Heart left ventricle (tissue), 13 donors: ENCODE data around the gene RAN.

Experiments
- POLR2A ChIP-seq, 2 donors: fragments of 450-650 bp; IDR thresholded peaks; one replicate each; pipeline ENCODE4 v1.6.1; 2017; ENCODE audit warnings: antibody characterized with exemption in 2 of 2, mild to moderate bottlenecking in 2 of 2, moderate library complexity in 2 of 2
- TF ChIP-seq, protein P1 (sequence below), 12 donors: fragments of 200-600 bp; sonication (generic) in 4 of 12; IDR thresholded peaks; one replicate each; pipeline versions ENCODE4 v1.5.0 to v1.8.0; 2018 to 2022; ENCODE audit warnings: antibody characterized with exemption in 12 of 12, mild to moderate bottlenecking in 5 of 12
- donor health status: ischemic (EF 13 %, LVEDD 7.1; RV severe dilation, severe dysfunction).
- donor health status: DM: no; HTN: yes; CAD: no.
- donor health status: DM: no; HTN: no; CAD: no.
- donor health status: ischemic (EF 25% LVEDD 6.9; RV normal size, moderate dysfunction).
- donor health status: ischemic (EF 25% LVEDD 5.7; RV mildly dilated, moderate dysfunction).
- donor health status: ischemic (EF 35%, LVEDD 5.7; RV mildly dilated, moderate dysfunction).
- donor health status: nonischemic (EF 11% LVEDD 7.7; RV severe dilation, severe dysfunction).
- donor health status: DM: yes; HTN: yes; CAD: no.
- donor health status: PGD.
- donor health status: ischemic (EF 29% LVEDD 5.4; RV normal size, mild dysfunction).
- donor health status: nonischemic (EF 23%, LVEDD 6.1; RV moderate dilation, normal function).

- TF ChIP-seq, protein P1, sequence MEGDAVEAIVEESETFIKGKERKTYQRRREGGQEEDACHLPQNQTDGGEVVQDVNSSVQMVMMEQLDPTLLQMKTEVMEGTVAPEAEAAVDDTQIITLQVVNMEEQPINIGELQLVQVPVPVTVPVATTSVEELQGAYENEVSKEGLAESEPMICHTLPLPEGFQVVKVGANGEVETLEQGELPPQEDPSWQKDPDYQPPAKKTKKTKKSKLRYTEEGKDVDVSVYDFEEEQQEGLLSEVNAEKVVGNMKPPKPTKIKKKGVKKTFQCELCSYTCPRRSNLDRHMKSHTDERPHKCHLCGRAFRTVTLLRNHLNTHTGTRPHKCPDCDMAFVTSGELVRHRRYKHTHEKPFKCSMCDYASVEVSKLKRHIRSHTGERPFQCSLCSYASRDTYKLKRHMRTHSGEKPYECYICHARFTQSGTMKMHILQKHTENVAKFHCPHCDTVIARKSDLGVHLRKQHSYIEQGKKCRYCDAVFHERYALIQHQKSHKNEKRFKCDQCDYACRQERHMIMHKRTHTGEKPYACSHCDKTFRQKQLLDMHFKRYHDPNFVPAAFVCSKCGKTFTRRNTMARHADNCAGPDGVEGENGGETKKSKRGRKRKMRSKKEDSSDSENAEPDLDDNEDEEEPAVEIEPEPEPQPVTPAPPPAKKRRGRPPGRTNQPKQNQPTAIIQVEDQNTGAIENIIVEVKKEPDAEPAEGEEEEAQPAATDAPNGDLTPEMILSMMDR (IDR thresholded peaks at IDR 0.05): no peak
- no peak for TF ChIP-seq POLR2A (IDR thresholded peaks at IDR 0.05)
Observed at GRCh38 chr12:130839770-130840404, 32.0 kb upstream of the RAN start.
